Measurements from ENCODE around the gene NLRC5. TPM values are rescaled to one million over a fixed set of nuclear protein-coding genes. Genes with fewer than 3 reads are reported as not detected.

The NLRC5 gene
- total RNA-seq, 1 donor from 2014 or later, result not detected

DNA sequence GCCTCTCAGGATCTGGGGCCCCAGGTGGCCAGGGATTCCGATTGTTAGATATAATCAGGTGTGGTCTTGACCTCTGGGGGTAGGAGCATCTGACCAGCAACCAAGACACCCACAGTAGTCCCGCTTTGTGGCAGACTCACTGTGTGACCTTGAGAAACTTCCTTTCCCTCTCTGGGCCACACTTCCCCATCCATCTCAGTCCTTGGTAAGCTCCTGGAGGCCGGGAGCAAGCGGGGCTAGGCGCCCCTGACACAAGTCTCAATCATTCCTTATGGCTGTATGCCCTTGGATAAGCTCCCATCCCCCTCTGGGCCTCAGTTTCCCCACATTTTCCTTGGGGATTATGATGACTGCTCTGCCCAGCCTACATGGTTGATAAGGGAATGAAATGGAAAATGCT, 124.3 kb downstream of the NLRC5 start:
- H4K20me1 ChIP-seq (ENCODE audit: low read depth), result no peaks in the 10 kb centered on the region
- H3K36me3 ChIP-seq, result no peaks in the 10 kb centered on the region
- no peaks in the 10 kb centered on the region for H3K27me3 ChIP-seq
- H3K4me3 ChIP-seq, result no peak overlapping the region
- H3K4me2 ChIP-seq, result no peak overlapping the region
- peaks cover 17% of the 10 kb centered on the region for H3F3A ChIP-seq (ENCODE audit: low read depth)
- H3K9ac ChIP-seq, result no peak overlapping the region
- Mint-ChIP-seq H3K9me3 (no peaks in the 10 kb centered on the region), H3K27ac (no peak overlapping the region), H3K4me3 (no peak overlapping the region), H3K4me1 (peaks cover 60% of the 10 kb centered on the region), H3K36me3 (peaks cover 6% of the 10 kb centered on the region), H3K27me3 (ENCODE audit: insufficient read depth, low read depth) (peaks cover 7% of the 10 kb centered on the region)
- no peak for DNase-seq (ENCODE audit: low spot score)
- no peaks in the 10 kb centered on the region for H3K9me3 ChIP-seq (ENCODE audit: low read depth)
- no peak overlapping the region for H3K27ac ChIP-seq
- TF ChIP-seq EZH2phosphoT487 (IDR thresholded peaks at IDR 0.05) (no peak), CTCF (IDR thresholded peaks at IDR 0.05) (no peak), EZH2 (IDR thresholded peaks at IDR 0.05) (no peak)
- H3K79me2 ChIP-seq (ENCODE audit: low read depth), result no peaks in the 10 kb centered on the region
- no peak overlapping the region for H2AFZ ChIP-seq (replicated peaks)
- peaks cover 16% of the 10 kb centered on the region for H3K4me1 ChIP-seq

GRCh38 chr16:57115168-57115513, 125.8 kb downstream of the NLRC5 start:
- Mint-ChIP-seq H3K9me3 (no peaks in the 10 kb centered on the region), H3K27me3 (ENCODE audit: insufficient read depth, low read depth) (peaks cover 7% of the 10 kb centered on the region), H3K27ac (peak overlapping the region; percentile 96), H3K36me3 (peaks cover 6% of the 10 kb centered on the region), H3K4me3 (peak overlapping the region; percentile 68), H3K4me1 (peaks cover 49% of the 10 kb centered on the region)
- Histone ChIP-seq H3K9ac (no peak overlapping the region), H3K79me2 (ENCODE audit: low read depth) (no peaks in the 10 kb centered on the region), H3K4me1 (peaks cover 16% of the 10 kb centered on the region), H3F3A (ENCODE audit: low read depth) (peaks cover 17% of the 10 kb centered on the region), H2AFZ (replicated peaks) (peak overlapping the region; percentile 44), H4K20me1 (ENCODE audit: low read depth) (no peaks in the 10 kb centered on the region), H3K27ac (peak overlapping the region; percentile 68), H3K4me3 (peak overlapping the region; percentile 14), H3K4me2 (peak overlapping the region; percentile 80), H3K36me3 (no peaks in the 10 kb centered on the region), H3K27me3 (no peaks in the 10 kb centered on the region), H3K9me3 (ENCODE audit: low read depth) (no peaks in the 10 kb centered on the region)
- DNase-seq (ENCODE audit: low spot score), result no peak
- TF ChIP-seq CTCF (IDR thresholded peaks at IDR 0.05) (no peak), EZH2phosphoT487 (IDR thresholded peaks at IDR 0.05) (no peak), EZH2 (IDR thresholded peaks at IDR 0.05) (no peak)

DNA sequence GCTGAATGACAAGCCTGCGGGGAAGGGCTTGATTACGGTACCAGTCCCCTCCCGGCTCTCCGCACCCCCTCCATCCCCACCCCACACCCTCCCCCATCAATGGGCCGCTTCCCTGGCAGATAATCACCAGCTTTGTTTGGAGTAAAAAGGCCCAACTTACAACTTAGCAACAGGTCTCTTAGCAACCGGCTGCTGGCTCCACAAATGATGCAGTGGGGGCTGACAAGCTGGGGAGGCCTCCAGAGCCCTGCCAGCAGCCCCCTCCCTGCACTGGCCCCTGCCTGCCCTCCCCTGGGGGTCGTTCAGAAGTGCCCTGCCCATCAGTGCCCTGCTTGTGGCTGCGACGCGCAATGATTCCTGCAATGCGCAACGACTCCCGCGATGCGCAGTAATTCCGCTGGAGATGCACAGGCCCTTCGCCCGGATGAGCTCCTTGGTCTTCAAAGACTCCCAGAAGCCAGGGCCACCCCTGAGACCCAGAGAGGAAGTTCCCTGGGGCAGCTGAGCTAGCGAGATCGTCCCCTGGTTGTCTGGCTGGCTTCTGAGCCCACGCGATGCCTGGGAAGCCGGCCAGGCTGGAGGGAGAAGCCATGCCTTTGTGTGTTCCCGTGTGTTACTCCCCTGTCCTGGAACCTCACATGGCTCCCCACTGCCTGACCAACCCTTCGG, 126.3 kb downstream of the NLRC5 start:
- peak overlapping the region; percentile 80 for H3K4me2 ChIP-seq
- peak; percentile 84 for DNase-seq (ENCODE audit: low spot score)
- peak overlapping the region; percentile 44 for H2AFZ ChIP-seq (replicated peaks)
- no peak overlapping the region for H3K9ac ChIP-seq
- H3K36me3 Mint-ChIP-seq, result peaks cover 6% of the 10 kb centered on the region
- TF ChIP-seq EZH2phosphoT487 (IDR thresholded peaks at IDR 0.05), result no peak
- no peak for TF ChIP-seq CTCF (IDR thresholded peaks at IDR 0.05)
- TF ChIP-seq EZH2 (IDR thresholded peaks at IDR 0.05), result no peak
- peaks cover 47% of the 10 kb centered on the region for H3K4me1 Mint-ChIP-seq
- H3K9me3 Mint-ChIP-seq, result no peaks in the 10 kb centered on the region
- peaks cover 17% of the 10 kb centered on the region for H3F3A ChIP-seq (ENCODE audit: low read depth)
- H3K36me3 ChIP-seq, result no peaks in the 10 kb centered on the region
- peak overlapping the region; percentile 96 for H3K27ac Mint-ChIP-seq
- peak overlapping the region; percentile 70 for H3K4me3 Mint-ChIP-seq
- H3K27ac ChIP-seq, result peak overlapping the region; percentile 68
- H4K20me1 ChIP-seq (ENCODE audit: low read depth), result no peaks in the 10 kb centered on the region
- H3K27me3 ChIP-seq, result no peaks in the 10 kb centered on the region
- peak overlapping the region; percentile 14 for H3K4me3 ChIP-seq
- peaks cover 16% of the 10 kb centered on the region for H3K4me1 ChIP-seq
- peaks cover 7% of the 10 kb centered on the region for H3K27me3 Mint-ChIP-seq (ENCODE audit: insufficient read depth, low read depth)
- no peaks in the 10 kb centered on the region for H3K79me2 ChIP-seq (ENCODE audit: low read depth)
- H3K9me3 ChIP-seq (ENCODE audit: low read depth), result no peaks in the 10 kb centered on the region

Measured in neural progenitor cell (in vitro differentiated cells).